GM13976 (cell line): ENCODE measurements around the gene AP1M2.
"Not testable (repeated sequence)": the region's sequence is repeated elsewhere in the genome, so short reads cannot be mapped to it uniquely, and the experiment has no call there.

Experiments
- DNase-seq: peaks from one replicate; pipeline ENCODE4 v3.0.0; 2012; ENCODE audit warnings: low spot score
- in situ Hi-C: fragments of 300-500 bp; cut with MboI; formaldehyde crosslinking; loops from one replicate; pipeline ENCODE4 v1.12.0; 2022; ENCODE audit warnings: low sequenced_read_pairs, mixed read lengths, inconsistent platforms; ENCODE audit not compliant: unreplicated experiment
- TF ChIP-seq, protein P1 (sequence below): IDR thresholded peaks from 2 replicates; pipeline ENCODE4 v1.5.1; 2012; ENCODE audit warnings: borderline replicate concordance, mild to moderate bottlenecking; ENCODE audit not compliant: insufficient read depth; ENCODE audit errors: extremely low read depth, missing control alignments, control extremely low read depth

AP1M2 gene

GRCh38 chr19:10532457-10532856, 54.7 kb downstream of the AP1M2 start:
- TF ChIP-seq, protein P1, sequence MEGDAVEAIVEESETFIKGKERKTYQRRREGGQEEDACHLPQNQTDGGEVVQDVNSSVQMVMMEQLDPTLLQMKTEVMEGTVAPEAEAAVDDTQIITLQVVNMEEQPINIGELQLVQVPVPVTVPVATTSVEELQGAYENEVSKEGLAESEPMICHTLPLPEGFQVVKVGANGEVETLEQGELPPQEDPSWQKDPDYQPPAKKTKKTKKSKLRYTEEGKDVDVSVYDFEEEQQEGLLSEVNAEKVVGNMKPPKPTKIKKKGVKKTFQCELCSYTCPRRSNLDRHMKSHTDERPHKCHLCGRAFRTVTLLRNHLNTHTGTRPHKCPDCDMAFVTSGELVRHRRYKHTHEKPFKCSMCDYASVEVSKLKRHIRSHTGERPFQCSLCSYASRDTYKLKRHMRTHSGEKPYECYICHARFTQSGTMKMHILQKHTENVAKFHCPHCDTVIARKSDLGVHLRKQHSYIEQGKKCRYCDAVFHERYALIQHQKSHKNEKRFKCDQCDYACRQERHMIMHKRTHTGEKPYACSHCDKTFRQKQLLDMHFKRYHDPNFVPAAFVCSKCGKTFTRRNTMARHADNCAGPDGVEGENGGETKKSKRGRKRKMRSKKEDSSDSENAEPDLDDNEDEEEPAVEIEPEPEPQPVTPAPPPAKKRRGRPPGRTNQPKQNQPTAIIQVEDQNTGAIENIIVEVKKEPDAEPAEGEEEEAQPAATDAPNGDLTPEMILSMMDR = no peak
- in situ Hi-C loops = no loop called here
- no peak for DNase-seq

GRCh38 chr19:10526887-10527286, 60.2 kb downstream of the AP1M2 start:
- in situ Hi-C loops, DNase-seq: not testable (repeated sequence)

DNA sequence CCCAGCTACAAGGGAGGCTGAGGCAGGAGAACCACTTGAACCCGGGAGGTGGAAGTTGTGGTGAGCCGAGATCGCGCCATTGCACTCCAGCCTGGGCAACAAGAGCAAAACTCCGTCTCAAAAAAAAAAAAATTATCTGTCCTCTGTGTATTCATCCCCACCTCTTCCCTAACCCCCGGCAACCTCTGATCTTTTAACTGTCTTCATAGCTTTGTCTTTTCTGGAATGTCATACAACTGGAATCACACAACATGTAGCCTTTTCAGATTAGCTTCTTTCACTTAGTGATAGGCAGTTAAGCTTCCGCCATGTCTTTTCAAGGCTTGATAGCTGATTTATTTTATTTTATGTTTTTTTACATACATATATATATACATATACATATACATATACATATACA, 61.5 kb downstream of the AP1M2 start:
- in situ Hi-C loops = no loop called here
- TF ChIP-seq, protein P1 = no peak
- DNase-seq = no peak

GRCh38 chr19:10523135-10523636, 63.9 kb downstream of the AP1M2 start:
- in situ Hi-C loops = no loop called here
- TF ChIP-seq, protein P1 = no peak
- no peak for DNase-seq
